ENCODE data around the gene OR9Q1.

- TF ChIP-seq CTCF (IDR thresholded peaks at IDR 0.05) (no peak), EZH2phosphoT487 (IDR thresholded peaks at IDR 0.05) (no peak), EZH2 (IDR thresholded peaks at IDR 0.05) (no peak)
Measured at GRCh38 chr11:58179648-58180047, 156.0 kb downstream of the OR9Q1 start.
